HG03108 (cell line): ENCODE data around the gene CCNI.
A peak's percentile ranks its signal among the peaks of the same experiment; 100 is the strongest.
"Not testable (repeated sequence)": the region's sequence is repeated elsewhere in the genome, so short reads cannot be mapped to it uniquely, and the experiment has no call there.

ENCODE experiments used
- ATAC-seq: cut with Tn5 transposase; IDR thresholded peaks from one replicate; pipeline ENCODE4 v1.9.1; 2021; ENCODE audit warnings: moderate library complexity; ENCODE audit not compliant: unreplicated experiment

The CCNI gene, protein sequence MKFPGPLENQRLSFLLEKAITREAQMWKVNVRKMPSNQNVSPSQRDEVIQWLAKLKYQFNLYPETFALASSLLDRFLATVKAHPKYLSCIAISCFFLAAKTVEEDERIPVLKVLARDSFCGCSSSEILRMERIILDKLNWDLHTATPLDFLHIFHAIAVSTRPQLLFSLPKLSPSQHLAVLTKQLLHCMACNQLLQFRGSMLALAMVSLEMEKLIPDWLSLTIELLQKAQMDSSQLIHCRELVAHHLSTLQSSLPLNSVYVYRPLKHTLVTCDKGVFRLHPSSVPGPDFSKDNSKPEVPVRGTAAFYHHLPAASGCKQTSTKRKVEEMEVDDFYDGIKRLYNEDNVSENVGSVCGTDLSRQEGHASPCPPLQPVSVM

DNA sequence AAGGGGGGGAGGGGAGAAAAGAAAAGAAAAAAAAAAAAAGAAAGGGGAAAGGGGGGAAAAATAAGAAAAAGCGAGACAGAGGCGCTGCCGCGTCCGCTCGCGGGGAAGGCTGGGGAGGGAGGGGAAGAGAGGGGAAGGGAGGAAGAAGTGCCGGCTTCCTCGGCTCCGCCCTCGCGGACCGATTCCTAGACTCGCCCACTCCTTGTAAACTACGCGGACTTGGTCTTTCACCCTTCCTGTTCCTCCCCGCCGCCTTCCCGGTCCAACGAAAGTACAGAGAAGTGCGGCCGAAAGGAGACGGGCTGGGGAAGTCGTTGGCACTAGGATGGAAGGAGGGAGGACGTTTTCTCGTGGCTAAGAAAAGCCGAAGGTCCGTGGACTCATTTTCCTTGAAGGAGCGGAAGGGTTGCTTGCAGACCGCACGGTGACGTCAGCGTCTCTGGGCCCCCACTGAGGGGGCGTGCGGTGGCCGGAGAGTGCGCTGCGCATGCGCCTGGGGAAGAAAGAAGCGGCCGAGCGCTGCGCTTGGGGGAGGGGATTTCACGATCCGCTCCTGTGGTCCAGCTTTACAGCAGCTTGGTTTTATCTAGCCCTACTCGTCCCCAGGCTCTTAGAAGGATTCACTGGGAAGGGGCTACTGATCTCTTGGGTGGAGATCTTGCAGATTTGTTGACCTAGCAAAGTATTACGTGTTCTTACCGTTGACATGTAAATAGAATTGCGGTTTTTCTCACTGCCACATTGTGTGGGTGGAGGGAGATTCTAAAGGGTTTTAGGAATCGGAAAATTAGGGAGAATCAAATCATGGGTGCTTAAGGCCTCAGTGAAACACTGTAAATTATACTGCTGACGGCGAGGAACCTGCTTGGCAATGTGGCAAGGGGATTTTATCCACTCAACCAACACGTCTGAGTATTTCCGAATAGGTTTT is at the start of gene CCNI:
Gene CCNI (minus strand): TSS at position 121 of the 931 bp plus-strand sequence. CDS start 9,627 bp downstream, outside the sequence.
- peak; percentile 63 for ATAC-seq

DNA sequence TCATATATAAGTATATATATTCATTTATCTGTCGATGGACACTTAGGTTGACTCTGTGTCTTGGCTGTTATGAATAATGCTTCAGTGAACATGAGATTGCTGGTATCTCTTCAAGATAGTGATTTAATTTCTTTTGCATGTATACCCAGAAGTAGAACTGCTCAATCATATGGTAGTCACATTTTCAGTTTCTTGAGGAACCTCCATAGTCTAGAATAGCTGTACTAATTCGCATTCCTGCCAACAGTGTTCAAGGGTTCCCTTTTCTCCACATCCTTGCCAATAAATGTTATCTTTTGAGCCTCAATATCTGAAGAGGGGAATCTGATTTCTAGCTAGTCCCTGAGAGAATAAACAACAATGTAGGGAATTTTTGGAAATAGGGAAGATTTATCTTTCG is 48.8 kb upstream of the CCNI start:
- ATAC-seq = no peak

DNA sequence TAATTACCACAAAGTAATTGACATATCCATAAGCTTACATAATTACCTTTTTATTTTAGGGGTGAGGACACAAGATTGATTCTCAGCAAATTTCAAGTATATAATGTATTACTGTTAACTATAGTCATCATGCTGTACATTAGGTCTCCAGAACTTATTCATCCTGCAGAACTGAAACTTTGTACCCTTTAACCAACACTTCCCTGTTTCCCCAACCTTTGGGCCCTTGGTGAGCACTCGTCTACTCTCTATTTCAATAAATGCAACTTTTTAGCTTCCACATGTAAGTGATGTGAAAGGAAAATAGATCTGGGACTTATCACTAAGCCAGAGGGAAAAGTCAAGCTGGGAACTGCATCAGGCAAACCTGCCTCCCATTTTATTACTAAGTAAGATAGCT is 47.6 kb upstream of the CCNI start:
- ATAC-seq = no peak

DNA sequence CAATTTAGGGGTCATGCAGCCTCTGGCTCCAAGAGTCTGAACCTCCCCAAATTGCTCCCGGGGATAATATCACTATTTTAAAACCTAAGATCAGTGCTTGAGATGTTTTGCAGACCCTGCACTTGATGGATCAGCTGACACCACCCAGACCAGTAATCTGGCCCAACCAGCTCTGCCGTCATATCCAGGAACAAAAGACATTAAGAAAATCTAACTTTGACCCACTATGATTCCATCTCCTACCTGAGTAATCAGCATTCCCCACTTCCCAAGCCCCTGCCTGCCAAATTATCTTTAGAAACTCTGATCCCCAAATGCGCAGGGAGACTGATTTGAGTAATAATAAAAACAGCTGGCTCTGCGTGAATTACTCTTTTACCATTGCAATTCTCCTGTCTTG is 46.9 kb upstream of the CCNI start:
- ATAC-seq = no peak

DNA sequence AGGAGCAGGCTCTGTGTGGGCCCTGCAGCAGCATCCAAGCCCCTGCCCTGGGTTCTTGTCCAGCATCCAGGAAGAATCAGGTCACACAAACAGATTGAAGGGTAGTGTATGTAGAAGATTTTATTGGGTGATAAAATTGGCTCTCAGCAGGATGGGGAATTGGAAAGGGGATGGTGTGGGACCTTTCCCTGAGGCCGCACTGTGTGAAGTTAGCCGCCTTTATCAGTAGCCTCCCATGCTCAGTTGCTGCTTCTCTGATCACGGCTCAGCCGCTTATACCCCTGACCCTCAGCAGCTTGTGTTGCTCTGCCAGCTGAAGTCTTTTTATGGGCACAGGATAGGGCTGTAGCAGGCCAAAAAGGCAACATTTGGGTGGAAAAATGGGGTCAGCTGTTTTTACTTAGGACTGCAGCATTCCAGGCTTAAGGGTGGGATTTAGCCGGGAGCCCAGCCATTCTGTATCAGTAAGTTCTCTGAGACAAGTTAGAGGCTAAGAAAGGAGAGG is 46.0 kb upstream of the CCNI start:
- no peak for ATAC-seq

DNA sequence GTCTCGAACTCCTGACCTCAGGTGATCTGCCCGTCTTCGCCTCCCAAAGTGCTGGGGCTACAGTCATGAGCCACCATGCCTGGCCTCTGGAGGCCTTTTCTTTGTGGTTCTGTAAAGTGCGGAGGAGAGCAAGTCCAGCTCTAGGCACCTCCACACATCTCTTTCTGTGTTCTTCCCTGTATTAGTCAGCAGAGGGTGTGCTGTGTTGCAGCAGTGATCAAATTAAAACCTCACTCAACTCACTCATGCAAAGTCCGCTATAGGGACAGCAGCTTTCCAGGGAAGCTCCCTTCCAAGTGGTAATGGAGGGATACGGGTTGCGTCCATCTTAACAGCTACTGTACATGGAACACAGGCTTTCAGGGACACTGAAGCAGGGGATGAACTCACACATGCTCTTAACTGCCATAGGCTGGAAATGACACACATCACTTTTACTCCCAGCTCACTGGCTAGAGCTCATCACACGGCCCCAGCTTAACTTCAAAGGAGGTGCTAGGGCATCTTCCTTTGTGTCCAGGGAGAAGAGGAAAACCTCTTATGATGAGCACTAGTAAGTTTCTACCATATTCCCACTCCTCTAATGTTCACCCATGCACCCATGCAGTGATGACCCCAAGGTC is 45.2 kb upstream of the CCNI start:
- ATAC-seq = peak; percentile 64

DNA sequence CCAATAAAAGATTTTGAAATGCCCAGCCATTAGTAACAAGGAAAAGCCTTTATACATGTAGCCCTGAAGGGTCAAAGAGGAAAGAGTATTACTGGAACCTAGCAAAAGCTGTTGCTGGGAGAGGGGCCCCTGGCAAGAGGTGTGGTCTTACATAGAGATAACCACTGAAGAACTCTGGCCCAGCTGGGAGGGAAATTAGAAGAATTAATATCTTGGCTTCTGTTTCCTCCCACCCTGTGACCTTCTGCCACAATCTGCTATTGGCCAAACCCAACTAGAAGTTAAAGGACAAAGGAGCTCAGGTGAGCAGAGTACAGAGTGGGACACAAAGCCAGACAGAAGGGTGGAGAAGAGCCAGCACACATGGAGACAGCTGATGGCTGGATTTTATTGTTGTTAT is 41.9 kb upstream of the CCNI start:
- ATAC-seq = no peak

DNA sequence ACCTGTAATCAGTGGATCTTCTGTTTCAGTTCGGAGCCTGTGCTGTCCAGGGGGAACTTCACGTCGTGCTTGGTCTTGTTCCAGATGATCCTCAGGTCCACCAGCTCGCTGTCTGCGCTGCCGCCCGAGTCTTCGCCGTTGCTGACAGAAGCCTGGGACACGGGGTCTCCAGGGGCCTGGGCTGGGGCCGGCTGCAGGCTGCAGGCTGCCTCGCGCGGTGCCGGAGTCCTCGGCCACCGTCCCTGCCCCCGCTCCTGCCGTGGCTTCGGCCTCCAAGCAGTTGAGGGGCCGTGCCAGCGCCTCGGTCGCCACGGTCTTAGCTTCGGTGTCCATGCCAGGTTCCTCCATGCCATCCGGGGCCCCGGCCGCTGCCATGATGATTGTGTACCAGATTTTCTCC is 37.3 kb upstream of the CCNI start:
- ATAC-seq = no peak

DNA sequence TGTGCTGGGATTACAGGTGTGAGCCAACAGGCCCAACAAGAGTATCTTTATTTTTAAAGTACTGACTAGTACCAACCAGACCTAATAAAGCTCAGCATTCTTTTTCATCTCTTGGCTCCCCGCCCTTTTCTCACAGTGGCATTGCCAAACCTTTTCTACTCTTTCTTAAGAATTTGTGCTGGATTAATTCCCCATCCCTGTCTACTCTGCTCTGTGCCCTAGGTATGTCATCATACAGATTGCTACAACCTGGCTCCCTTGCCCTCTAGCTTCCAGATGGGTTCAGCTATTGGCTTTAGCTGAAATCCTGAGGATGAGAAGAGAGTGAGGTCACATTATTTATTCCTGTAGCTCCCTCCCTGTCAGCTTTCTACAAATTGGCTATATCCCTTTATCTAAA is 34.9 kb upstream of the CCNI start:
- ATAC-seq = no peak

DNA sequence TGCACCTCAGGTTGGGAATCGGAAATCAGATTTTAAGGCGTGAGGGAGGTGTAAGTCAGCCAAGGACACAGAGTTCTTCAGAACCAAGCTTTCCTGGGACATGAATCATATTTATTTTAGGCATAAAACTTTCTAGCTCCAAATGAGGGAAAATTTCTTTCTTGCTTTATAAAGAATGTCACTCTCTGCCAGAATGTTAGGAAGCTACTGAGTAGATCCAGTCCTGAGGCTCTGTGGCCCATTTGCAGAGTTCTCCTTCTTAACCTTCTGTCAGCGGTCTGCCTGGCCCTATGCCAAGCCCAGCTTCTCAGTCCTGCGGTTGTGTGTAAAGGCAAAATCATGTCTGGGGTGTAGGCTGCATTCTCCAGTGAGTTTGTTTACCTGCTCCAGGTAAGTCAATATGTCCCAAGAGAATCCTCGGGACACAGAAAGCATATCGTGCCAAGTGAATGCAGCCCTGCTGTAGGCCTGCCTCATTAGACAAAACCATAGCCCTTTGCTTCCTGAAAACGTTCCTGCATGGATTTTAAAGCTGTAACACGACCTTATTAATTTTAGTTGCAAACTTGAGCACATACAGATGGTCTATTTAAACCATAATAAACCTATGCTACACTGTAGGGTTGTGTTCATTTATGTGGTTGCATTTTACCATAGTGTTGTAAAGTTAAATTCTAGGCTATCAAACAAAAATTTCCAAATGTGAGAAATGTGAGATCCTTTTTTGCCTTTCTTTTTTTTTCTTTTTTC is 29.2 kb upstream of the CCNI start:
- no peak for ATAC-seq

DNA sequence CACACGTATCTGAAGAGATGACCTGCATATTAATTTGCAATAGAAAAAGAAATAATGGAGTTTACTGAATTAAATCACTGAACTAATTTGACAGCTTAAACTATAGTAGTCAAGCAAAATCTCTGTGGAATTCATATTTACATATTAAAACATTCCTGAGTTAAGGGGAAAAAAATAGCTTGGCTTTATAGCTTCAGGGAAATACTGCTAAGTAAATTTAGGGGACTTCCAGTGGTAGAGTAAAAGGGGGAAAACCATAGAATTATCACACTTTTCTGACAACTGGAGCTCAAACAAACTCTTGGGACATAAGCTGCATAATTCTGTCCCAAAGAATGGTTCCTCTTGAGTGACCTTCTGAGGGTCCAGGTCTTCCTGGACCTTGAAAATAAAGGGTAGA is 28.6 kb upstream of the CCNI start:
- ATAC-seq = no peak

DNA sequence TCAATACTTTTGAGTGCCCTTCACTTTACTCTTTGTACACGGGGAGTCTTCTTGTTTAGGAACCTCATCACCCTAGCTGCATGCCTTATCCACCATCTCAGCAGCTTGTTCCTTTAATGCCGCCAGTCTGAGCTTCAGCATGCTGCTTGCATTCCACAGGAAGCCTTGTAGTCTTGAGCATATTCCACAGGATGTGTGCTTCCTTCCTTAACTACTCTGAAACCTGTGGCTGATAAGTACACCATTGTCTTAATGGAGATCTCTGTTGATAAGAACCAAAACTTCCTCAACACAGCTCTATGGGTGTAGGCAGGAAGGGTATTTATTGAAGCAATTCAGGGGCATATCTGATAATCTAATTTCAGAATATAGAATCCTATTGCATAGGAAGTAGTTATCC is 24.4 kb upstream of the CCNI start:
- no peak for ATAC-seq

DNA sequence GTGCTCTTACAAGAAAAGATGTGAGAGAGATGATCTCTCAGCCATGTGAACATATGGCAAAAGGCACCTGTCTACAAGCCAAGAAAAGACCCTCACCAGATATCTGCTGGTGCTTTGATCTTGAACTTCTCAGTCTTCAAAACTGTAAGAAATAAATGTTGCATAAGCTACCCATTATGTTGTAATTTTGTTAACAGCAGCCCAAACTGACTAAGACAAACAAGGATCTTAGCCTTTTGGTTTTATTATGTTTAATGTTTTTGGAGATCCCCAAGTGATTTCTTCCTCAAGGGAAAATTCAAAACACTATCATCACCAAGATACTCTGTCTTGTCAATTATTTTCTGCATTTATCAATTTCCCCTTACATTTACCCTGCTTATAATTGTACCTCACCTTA is 21.8 kb upstream of the CCNI start:
- no peak for ATAC-seq

DNA sequence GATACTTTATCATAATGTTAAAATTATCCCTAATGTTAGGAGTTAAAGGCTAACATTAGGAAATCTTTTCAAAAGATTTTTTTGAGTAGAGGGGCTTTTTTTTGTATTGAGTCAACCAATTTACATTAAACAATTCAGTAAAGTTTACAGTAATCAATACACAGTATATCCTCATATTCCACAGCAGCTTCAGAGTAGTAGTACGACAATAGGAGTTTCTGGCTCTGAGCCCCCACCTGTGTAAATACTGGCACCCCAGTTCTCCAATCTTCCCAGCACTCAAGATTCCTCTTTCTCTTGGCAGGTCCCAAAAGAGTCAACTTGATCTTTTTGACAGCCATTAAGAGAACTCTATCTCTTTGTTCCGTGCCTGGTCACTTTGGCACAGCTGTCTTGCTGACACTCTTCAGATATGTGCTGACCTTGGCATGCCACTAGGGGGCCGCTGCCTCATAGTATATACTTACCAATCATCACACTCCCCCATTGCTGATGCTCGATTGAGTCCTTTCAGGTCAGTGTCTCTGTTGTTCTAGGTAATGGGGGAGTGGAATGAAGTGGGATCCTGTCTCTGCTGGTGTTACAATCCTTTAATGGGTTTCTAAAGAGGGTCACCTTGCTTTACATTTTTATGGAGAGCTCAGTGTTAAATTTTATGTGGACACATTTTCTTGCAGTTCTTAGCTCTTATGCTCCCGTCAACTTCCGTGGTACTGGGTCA is 19.5 kb upstream of the CCNI start:
- ATAC-seq = peak; percentile 99

DNA sequence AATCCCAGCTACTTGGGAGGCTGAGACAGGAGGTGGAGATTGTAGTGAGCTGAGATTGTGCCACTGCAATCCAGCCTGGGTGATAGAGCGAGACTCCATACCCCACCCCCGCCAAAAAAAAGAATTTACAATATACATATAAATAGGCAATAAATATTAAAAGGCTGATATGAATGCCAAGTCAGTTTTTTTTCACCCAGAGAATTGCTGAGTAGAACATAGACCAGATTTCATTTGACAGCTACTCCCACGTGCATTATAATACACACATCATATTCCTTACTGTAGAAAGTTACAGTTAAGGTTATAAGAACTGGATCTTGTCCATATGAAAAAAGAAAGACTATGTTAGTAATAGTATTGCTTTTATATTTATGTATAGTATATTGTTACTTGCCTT is 18.7 kb upstream of the CCNI start:
- ATAC-seq = no peak

DNA sequence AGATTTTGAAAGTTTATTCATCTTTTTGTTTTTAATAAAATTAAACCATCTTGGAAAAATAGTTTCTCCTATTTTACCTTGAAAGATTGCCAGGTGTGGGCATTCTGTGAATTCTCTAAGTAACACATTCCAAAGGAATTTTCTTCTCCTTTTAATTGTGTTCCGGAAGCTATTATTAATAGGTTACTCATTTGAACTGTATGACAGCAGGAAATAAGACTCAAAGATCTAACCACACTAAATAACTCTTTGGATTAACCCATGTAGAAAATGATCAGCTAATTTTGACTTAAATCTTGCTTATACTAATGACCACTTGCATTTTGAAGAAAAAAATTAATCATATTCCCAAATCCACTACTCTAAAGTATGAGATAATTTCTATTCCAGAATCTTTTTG is 17.6 kb upstream of the CCNI start:
- no peak for ATAC-seq

DNA sequence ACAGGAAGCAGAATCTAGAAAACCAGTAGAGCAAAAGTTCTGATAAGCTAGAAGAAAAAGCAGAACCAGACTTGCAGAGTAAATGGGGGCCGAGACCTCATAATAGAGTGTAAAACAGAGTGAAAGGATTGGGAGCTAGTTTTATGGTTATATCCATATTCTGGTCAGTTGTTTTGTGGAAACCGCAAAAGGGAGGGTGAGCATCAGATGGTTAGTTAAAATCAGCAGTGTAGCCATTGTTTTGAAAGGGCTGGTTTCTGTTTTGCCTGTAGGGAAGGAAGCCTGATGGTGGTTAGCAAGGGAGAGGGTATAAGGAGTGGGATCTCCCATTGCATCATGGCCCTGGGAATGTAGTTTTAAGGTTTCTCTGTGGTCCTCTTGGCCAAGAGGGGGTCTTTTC is 17.2 kb upstream of the CCNI start:
- no peak for ATAC-seq

DNA sequence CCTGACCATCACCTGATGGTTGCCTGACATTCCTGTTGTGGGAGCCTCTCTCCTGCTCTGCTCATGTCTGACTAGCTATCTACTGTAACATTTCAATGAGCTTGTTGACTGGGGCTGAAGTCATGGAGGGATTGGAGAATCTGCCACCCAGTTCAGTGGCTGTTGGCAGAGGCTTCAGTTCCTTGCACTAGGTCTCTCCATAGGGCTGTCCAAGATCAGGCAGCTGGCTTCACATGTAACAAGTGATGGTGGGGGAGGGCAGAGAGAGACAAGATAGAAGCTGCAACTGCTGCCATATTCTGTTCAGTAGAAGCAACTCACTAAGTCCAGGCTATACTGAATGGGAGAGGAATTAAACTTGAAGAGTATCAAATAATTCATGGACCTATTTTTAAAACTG is 14.1 kb upstream of the CCNI start:
- no peak for ATAC-seq

DNA sequence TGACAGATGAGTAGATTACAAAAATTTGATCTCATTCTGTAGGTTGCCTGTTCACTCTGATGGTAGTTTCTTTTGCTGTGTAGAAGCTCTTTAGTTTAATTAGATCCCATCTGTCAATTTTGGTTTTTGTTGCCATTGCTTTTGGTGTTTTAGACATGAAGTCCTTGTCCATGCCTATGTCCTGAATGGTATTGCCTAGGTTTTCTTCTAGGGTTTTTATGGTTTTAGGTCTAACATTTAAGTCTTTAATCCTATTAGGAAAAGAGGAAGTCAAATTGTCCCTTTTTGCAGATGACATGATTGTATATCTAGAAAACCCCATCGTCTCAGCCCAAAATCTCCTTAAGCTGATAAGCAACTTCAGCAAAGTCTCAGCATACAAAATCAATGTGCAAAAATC is 11.2 kb upstream of the CCNI start:
- not testable (repeated sequence) for ATAC-seq

DNA sequence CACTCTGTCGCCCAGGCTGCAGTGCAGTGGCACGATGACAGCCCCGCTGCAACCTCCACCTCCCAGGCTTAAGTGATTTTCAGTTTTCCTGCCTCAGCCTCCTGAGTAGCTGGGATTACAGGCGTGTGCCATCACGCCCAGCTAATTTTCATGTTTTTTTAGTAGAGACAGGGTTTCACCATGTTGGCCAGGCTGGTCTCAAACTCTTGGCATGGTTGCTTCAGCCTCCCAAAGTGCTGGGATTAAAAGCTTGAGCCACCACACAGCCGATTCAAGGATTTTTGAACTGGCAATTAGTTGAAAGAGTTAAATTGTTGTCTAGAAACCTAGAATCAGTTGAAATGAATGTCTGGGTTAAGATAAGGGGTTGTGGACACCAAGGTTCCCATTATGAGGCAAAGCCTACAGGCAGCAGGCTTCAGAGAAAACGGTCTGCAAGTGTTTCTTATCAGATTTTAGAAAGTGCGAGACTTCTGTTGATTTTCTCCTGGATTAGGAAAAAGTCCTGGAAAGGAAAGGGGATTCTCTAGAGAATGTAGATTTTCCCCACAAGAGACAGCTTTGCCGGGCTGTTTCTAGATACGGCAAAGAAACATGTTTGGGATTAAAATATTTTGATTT is 8.3 kb upstream of the CCNI start:
- ATAC-seq = no peak
